Ovary (tissue), 9 donors: Measurements from ENCODE around the gene COL6A1. TPM values are rescaled to one million over a fixed set of nuclear protein-coding genes. Genes with fewer than 3 reads are reported as not detected.
A peak's percentile ranks its signal among the peaks of the same experiment; 100 is the strongest.

Source experiments
- DNase-seq, 5 donors: peaks; one replicate each; pipeline ENCODE4 v3.0.0-alpha.2; 2019 to 2020
- H3K27ac ChIP-seq, 2 donors: fragments of 200-600 bp; one replicate each; pipeline versions ENCODE4 v1.5.1 to v1.8.0; 2019 to 2022
- H3K27me3 ChIP-seq: fragments of 200-600 bp; one replicate; pipeline ENCODE4 v1.8.0; 2022
- H3K36me3 ChIP-seq: fragments of 200-600 bp; sonication (generic); one replicate; pipeline ENCODE4 v1.5.1; 2019
- H3K4me1 ChIP-seq: one replicate; pipeline ENCODE4 v1.8.1; 2013; ENCODE audit warnings: mild to moderate bottlenecking, moderate library complexity; ENCODE audit not compliant: insufficient read depth
- H3K4me3 ChIP-seq: fragments of 200-600 bp; sonication (generic); one replicate; pipeline ENCODE4 v1.5.1; 2017
- H3K9me3 ChIP-seq, 2 donors: fragments of 200-600 bp in 1 of 2; sonication (generic) in 1 of 2; one replicate each; pipeline versions ENCODE4 v1.5.1 to v1.8.1; 2013 to 2019; ENCODE audit warnings: mild to moderate bottlenecking in 1 of 2, moderate library complexity in 1 of 2
- EP300 ChIP-seq: sonication (generic); formaldehyde crosslinking; IDR thresholded peaks from one replicate; pipeline ENCODE4 v1.6.1; 2017; ENCODE audit warnings: antibody characterized with exemption
- POLR2A ChIP-seq: fragments of 450-650 bp; IDR thresholded peaks from one replicate; pipeline ENCODE4 v1.6.1; 2017; ENCODE audit warnings: antibody characterized with exemption, mild to moderate bottlenecking, moderate library complexity
- WGBS, 3 donors: extraction: QIAGEN DNeasy Blood & Tissue Kit in 1 of 3; methylation state at CpG; one replicate each; pipeline versions ENCODE4 v1.1.5 to v1.1.7; 2013 to 2017; 5-methylcytosine and 5-hydroxymethylcytosine counted together
- intact Hi-C, 4 donors: fragments of 100-400 bp; cut with DNase I; formaldehyde crosslinking; loops; one replicate each; pipeline versions ENCODE4 v1.11.0 to v1.15.1; 2022 to 2023
- polyA plus RNA-seq, 2 donors: library from polyadenylated mRNA; stranded (reverse); fragments of 200-250 nt in 1 of 2; fragments of 350-450 nt in 1 of 2; fragmentation: Illumina TruSeq in 1 of 2; extraction: RNeasy Lipid Tissue Mini Kit (QIAGEN cat#74804) in 1 of 2; gene quantifications; one replicate each; pipeline ENCODE4 v1.2.3, GENCODE V29; 2013 to 2014
- total RNA-seq, 7 donors: library from RNA; depleted of rRNA in 2 of 7; stranded (reverse); fragments of >200 nt in 2 of 7; fragmentation: NEBNext Ultra II Directional in 3 of 7; extraction: Animal tissue kit (Norgen Biotek cat#: 25700) in 3 of 7; gene quantifications; one replicate each; pipeline versions ENCODE4 v1.1.0 to v1.2.4, GENCODE V29; 2016 to 2023
- TF ChIP-seq, protein P1 (sequence below), 3 donors: fragments of 450-650 bp in 2 of 3; fragments of 200-600 bp in 1 of 3; IDR thresholded peaks; one replicate each; pipeline versions ENCODE4 v1.5.1 to v1.8.0; 2016 to 2022; ENCODE audit warnings: antibody characterized with exemption in 3 of 3, mild to moderate bottlenecking in 1 of 3
- donor health status: DM: no; HTN: no; CAD: no; lungs with moderate emphysema.
- donor health status: DM: no; HTN: no; CAD: no.
- donor health status: Bipolar disorder and iron deficiency.
- donor health status: DM: yes; HTN: yes; CAD: no.
- donor health status: DM: no; HTN: no; CAD: no.
- donor health status: DM: yes; HTN: yes; CAD: no.

COL6A1 gene
- total and polyA plus RNA-seq, 9 donors, result 112 to 905 (median 731) TPM

DNA sequence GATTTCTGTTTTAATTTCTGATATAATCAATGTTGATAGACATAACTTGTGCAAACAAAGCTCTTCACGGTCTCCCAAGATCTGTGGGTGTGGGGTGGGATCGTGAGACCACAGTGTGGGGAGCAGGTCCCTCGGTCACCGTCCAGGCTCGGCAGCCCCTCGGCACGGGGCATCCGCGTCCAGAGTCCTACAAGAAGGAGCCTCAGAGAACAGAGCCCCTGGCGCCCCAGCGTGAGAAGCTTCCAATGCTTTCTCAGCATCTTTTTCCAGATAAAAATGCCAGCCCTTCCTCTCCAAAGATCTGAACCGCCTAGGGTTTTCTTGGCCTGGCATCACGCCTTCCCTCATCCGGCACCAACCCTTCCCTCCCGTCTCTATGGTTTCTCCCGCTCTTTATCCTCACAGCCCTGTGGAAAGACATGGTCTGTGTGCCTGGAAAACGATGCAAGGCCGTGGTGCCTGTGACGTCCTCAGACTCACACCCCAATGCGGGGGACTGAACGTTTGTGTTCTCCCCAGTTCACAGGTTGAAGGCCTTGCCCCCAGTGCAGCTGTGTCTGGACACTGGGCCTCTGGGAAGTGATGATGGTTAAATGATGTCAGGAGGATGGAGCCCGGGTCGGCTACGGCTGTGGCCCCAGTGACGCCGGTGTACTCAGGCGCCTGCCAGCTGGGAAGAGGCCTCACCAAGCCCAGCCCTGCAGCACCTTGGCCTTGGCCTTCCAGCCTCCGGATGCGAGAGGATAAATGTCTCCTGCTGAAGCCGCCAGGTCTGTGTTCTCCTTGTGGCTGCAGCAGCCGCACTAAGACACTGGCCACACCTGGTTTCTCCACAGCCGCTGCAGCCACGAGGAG, 70.5 kb downstream of the COL6A1 start:
- Histone ChIP-seq H3K4me1 (peaks cover 35% of the 10 kb centered on the region), H3K4me3 (no peak overlapping the region), H3K27ac (no peak overlapping the region), H3K27me3 (no peaks in the 10 kb centered on the region), H3K36me3 (no peaks in the 10 kb centered on the region), H3K9me3 (no peaks in the 10 kb centered on the region)
- intact Hi-C loops, result loop anchor here in 1 of 4 donors (10.0 kb wide), 1 partner anchor 77 kb away; no protein-coding TSS in a partner anchor
- no peak for TF ChIP-seq EP300
- TF ChIP-seq, protein P1, sequence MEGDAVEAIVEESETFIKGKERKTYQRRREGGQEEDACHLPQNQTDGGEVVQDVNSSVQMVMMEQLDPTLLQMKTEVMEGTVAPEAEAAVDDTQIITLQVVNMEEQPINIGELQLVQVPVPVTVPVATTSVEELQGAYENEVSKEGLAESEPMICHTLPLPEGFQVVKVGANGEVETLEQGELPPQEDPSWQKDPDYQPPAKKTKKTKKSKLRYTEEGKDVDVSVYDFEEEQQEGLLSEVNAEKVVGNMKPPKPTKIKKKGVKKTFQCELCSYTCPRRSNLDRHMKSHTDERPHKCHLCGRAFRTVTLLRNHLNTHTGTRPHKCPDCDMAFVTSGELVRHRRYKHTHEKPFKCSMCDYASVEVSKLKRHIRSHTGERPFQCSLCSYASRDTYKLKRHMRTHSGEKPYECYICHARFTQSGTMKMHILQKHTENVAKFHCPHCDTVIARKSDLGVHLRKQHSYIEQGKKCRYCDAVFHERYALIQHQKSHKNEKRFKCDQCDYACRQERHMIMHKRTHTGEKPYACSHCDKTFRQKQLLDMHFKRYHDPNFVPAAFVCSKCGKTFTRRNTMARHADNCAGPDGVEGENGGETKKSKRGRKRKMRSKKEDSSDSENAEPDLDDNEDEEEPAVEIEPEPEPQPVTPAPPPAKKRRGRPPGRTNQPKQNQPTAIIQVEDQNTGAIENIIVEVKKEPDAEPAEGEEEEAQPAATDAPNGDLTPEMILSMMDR (IDR thresholded peaks at IDR 0.05), result no peak
- no peak for TF ChIP-seq POLR2A
- WGBS, 3 donors, result 91 to 93% (median 92%) methylated on average over 33 of the region's 33 CpGs
- DNase-seq, result peak in 3 of 5 donors; percentile 20 to 39 (median 34)

DNA sequence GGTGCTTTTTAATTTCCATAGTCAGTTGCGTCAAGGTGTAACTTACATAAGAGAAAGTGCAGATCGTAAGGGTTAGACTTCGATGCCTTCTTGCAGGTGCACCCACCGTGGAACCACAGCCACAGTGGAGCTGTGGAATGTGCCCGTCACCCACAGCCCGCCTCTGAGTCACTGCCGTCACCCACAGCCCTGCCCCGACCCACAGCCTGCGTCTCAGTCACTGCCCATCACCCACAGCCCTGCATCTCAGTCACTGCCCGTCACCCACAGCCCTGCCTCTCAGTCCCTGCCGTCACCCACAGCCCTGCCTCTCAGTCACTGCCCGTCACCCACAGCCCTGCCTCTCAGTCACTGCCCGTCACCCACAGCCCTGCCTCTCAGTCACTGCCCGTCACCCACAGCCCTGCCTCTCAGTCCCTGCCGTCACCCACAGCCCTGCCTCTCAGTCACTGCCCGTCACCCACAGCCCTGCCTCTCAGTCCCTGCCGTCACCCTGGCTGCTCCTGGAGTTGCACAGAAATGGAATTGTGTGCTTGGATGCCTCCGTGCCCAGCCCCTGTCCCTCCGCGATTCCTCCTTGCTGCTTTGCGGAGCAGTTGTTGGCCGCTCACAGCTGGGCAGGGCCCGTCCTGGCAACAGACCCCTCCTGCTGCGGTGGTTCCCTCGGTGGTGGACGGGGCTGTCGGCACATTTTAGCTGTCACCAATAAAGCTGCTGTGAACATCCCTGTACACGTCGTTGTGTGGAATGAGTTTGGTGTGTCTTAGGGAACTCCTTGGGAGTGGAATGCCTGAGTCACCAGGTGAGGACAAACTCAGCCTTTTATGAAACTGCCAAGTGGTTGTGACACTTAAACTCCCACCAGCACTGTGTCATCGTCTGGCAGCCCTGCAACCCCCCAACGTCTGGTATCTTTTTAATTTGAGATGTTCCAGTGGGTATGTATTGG, 71.4 kb downstream of the COL6A1 start:
- Histone ChIP-seq H3K9me3 (no peaks in the 10 kb centered on the region), H3K27ac (no peak overlapping the region), H3K27me3 (no peaks in the 10 kb centered on the region), H3K36me3 (no peaks in the 10 kb centered on the region), H3K4me1 (peaks cover 40% of the 10 kb centered on the region), H3K4me3 (no peak overlapping the region)
- peak in 3 of 5 donors; percentile 24 to 42 (median 28) for DNase-seq
- TF ChIP-seq EP300 (no peak), POLR2A (no peak)
- TF ChIP-seq, protein P1 (IDR thresholded peaks at IDR 0.05), result no peak
- intact Hi-C loops, result loop anchor here in 1 of 4 donors (10.0 kb wide), 1 partner anchor 78 kb away; no protein-coding TSS in a partner anchor
- WGBS, 3 donors, result 80 to 86% (median 85%) methylated on average over 31 of the region's 31 CpGs

DNA sequence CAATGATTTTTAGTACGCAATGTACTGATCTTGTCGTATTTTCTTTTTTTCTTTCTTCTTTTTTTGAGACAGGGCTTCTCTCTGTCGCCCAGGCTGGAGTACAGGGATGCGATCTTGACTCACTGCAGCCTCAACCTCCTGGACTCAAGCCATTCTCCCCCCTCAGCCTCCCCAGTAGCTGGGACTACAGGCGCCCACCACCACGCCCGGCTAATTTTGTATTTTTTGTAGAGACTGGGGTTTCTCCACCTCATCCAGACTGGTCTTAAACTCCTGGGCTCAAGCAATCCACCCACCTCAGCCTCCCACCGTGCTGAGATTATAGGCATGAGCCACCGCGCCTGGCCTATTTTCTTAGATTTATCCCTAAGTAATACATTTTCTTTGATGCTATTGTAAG, 72.5 kb downstream of the COL6A1 start:
- Histone ChIP-seq H3K4me3 (no peak overlapping the region), H3K36me3 (no peaks in the 10 kb centered on the region), H3K27ac (peak overlapping the region in 1 of 2 donors; percentile 35), H3K27me3 (no peaks in the 10 kb centered on the region), H3K4me1 (peaks cover 37% of the 10 kb centered on the region), H3K9me3 (no peaks in the 10 kb centered on the region)
- TF ChIP-seq, protein P1 (IDR thresholded peaks at IDR 0.05), result no peak
- TF ChIP-seq POLR2A (no peak), EP300 (no peak)
- intact Hi-C loops, result loop anchor here in 1 of 4 donors (10.0 kb wide), 1 partner anchor 79 kb away; no protein-coding TSS in a partner anchor
- 77 to 82% (median 82%) methylated on average over 10 of the region's 10 CpGs for WGBS, 3 donors
- DNase-seq, result peak in 3 of 5 donors; percentile 37 to 44 (median 43)

DNA sequence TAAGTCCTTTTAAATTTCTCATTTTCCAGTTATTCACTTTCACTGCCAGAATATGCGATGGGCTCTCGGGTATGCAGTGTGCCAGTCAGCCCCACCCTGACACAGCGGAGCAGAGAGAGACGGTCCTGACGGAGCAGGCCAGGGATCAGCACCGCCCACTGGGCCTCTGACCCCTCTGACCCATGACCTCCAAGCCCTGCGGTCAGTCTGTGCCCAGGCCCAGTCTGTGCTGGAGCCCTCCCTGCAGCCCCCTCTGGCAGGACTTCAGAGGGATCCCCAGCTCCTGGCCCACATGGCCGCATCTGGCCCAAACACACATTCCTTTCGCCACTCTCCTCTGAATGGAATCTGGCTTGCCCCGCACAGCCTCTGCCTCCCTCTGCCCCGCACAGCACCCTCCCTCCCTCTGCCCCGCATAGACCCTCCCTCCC, 72.9 kb downstream of the COL6A1 start:
- H3K9me3 ChIP-seq, result no peaks in the 10 kb centered on the region
- H3K27ac ChIP-seq, result peak overlapping the region in 1 of 2 donors; percentile 35
- H3K27me3 ChIP-seq, result no peaks in the 10 kb centered on the region
- H3K36me3 ChIP-seq, result no peaks in the 10 kb centered on the region
- TF ChIP-seq POLR2A, result no peak
- TF ChIP-seq, protein P1 (IDR thresholded peaks at IDR 0.05), result no peak
- TF ChIP-seq EP300, result no peak
- peaks cover 36% of the 10 kb centered on the region for H3K4me1 ChIP-seq
- peak; percentile 65 to 86 (median 72) for DNase-seq
- 11 to 27% (median 16%) methylated on average over 12 of the region's 12 CpGs for whole genome bisulfite sequencing, 3 donors
- intact Hi-C loops, result loop anchor here in 1 of 4 donors (10.0 kb wide), 1 partner anchor 80 kb away; no protein-coding TSS in a partner anchor
- no peak overlapping the region for H3K4me3 ChIP-seq
